Urothelium cell line (cell line): ENCODE measurements around the gene KLHL30.

Experiments
- DNase-seq: peaks from one replicate; pipeline ENCODE4 v3.0.0; 2011; ENCODE audit warnings: low spot score, mixed read lengths
- FAIRE-seq: peaks from 2 replicates; lab custom pipeline; 2011; peaks lifted over from hg19 to GRCh38; lab: Jason Lieb, UNC

The KLHL30 gene

DNA sequence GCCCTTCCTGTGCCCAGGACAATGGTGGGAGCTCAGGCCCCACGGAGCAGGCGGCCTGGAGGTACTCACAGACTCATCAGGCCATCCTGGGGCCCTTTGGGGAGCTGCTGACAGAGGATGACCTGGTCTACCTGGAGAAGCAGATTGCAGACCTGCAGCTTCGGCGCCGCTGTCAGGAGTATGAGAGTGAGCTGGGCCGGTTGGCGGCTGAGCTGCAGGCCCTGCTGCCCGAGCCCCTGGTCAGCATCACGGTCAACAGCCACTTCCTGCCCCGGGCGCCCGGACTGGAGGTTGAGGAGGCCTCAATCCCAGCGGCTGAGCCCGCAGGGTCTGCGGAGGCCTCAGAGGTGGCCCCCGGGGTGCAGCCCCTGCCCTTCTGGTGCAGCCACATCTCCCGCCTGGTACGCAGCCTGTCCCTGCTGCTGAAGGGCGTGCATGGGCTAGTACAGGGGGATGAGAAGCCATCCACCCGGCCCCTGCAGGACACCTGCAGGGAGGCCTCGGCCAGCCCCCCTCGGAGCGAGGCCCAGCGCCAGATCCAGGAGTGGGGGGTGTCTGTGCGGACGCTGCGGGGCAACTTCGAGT is 8.3 kb upstream of the KLHL30 start:
- FAIRE-seq (no peak), DNase-seq (no peak)

DNA sequence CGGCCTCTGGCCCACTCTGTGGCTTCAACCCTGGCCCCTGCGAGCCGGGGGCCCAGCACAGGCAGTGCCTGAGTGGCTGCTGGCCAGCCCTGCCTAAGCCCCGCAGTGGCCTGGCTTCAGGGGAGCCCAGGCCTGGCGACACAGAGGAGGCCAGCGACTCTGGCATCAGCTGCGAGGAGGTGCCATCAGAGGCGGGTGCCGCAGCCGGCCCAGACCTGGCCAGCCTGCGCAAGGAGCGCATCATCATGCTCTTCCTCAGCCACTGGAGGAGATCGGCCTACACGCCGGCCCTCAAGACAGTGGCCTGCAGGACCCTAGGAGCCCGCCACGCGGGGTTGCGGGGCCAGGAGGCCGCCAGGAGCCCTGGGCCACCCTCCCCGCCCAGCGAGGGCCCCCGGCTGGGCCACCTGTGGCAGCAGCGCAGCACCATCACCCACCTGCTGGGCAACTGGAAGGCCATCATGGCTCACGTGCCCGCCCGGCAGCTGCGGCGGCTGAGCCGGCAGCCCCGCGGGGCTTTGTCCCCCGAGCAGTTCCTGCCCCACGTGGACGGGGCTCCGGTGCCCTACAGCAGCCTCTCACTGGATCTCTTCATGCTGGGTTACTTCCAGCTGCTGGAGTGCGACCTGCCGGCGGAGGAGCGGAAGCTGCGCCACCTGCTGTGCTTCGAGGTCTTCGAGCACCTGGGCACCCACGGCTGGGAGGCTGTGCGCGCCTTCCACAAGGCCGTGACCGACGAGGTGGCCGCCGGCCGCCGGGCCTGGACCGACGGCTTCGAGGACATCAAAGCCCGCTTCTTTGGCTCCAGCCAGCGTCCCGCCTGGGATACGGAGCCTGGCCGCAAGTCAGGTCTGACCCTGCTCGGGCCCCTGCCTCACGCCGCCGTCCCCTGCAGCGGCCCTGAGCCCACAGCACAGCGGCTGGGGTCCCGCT is 7.5 kb upstream of the KLHL30 start:
- DNase-seq (no peak), FAIRE-seq (no peak)

DNA sequence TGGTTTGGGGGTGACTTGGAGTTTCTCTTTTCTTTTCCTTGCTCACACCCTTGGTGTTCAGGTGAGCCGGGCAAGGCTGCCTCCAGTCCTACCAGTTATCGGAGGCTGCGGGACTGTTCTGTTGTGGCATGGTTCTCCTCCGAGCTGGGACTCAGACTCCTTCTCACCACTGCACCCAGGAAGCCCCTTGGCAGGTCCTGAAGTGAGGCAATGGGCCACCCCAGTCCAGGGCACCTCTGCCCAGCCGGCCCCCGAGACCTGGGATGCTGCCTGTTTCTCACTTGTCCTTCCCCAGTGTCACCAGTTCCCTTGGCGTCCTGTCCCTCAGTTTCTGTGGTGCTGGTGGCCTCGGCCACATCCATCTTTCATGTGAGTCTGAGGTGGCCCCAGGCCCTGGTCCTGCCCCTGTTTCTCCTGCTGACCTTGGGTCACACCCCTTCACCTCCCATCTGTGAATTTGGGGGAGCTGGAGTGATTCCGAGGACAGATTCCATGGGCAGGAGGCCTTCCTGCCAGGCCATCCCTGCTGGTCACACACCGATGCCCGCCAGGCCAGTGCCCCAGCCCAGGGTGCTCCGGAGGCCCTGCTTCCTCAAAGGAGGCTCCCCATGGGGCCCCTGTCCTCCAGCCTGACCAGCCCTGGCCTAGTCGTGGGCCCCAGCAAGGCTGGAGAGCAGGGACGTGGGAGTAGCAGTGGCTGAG is 6.6 kb upstream of the KLHL30 start:
- DNase-seq (no peak), FAIRE-seq (no peak)

DNA sequence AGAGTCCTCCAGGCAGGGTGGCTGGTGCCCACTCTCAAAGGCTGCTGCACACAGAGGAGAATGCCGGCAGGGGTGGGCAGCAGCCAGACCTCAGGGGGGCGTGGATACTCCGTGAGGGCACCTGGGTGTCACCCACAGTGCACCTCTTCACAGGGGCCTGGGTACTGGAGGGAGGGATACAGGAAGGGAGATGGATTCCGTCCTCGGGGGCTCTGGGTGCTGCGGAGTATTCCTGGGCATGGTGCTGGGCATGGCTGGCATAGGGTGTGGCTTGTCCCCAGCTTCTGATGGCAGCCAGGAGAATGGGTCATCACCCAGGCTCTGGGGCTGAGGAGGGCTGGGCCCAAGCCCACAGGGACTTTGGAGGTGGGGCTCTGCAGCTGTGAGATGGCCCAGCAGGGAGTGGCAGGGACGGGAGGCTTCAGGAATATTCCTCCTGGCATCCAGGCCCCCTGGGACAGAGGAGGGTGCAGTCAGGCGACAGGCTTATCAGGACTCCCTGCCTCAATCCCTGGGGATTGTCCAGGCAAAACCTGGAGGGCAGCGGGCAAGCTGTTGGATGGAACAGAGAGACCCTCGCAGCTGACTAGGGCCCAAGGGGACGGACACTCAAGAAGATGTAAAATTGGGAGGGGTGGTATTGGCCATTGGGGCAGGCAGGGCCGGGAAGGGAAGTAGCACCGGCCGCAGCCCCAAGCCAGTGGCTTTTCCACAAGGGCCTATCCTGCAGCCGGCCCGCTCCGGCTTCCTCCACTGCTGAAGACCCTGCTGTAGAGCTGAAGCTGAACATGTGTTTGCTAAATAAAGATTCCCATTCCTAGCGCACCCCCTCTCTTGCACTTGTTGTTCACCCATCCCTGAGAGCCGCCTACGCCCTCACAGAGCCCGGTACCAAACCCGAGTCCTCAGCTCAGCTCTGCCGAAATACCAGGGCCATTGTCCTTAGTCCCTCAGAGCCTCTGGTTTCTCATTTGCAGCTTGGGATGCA is 5.7 kb upstream of the KLHL30 start:
- no peak for FAIRE-seq
- no peak for DNase-seq

DNA sequence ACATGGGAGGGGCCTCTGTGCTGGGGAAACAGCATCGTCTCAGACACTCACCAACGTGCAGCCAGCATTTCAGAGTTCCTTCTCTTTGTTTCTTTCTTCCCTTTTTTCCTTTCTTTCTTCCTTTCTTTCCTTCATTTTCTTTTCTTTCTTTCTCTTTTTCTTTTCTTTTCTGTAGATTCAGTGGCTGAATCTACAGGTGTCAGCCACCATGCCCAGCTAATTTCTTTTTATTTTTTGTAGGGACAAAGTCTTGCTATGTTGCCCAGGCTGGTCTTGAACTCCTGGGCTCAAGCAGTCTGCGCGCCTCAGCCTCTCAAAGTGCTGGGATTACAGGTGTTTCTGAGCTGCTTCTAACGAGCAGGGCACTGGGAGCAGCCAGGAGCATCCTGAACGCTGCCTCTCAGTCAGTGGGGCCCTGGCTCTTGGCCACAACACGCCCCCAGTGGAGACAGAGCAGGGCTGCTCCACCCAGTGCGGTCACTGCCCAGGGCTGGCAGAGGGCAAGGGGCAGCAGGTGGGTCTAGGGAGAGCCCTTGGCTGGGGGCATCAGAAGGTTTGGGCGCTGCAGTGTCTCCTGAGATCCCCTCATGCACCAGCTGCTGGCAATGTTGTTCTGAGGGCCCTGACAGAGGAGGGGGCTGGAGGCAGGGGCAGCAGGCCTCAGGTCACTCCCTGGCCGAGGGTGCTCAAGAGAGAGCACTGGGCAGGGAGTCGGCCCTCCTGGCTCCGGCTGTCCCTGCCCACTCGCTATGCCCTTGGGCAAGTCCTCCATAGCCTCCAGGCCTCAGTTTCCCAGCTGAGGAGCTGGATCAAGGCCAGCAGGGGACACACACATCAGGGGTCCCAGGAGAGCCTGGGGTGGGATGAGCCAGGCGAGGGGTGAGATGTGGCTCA is 4.7 kb upstream of the KLHL30 start:
- DNase-seq: no peak
- no peak for FAIRE-seq

DNA sequence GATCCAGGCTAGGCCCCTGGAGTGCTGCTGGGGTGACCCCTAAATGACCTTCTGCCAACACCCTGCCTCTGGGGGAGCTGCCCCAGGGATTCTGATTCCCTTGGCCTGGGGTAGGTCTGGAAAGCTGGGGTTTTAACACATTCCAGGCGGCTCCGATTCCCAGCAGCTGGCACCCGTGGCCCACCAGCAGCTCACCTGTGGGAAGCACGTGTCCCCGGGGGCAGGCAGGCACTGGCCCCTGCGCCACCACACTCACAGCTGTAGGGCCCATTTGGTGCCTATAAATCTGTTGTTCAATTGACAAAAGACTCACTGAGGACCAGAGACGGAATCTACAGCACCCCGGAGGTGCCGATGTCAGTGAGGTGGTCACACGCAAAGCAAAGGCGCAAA is 4.1 kb upstream of the KLHL30 start:
- FAIRE-seq: no peak
- DNase-seq: no peak

DNA sequence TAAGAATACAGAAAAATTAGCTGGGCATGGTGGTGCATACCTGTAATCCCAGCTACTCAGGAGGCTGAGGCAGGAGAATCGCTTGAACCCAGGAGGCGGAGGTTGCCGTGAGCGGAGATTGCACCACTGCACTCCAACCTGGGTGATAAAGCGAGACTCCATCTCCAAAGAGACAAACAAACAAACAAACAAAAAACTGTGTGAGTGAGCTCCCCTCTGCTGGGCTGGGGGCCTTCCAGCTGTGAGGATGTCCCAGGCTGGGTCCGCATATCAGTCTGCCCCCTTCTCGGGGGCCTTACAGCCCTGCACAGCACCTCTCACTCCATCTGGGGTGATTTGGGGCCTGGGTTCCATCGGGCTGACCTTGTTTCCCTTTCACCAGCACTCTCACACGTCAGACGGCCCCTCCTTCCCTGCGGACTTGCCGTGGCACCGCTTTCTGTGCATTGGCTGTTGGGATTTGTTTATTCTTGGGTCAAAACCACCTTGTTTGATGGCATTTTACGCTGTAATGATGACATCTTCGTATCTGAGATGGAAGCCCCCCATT is 2.8 kb upstream of the KLHL30 start:
- no peak for FAIRE-seq

DNA sequence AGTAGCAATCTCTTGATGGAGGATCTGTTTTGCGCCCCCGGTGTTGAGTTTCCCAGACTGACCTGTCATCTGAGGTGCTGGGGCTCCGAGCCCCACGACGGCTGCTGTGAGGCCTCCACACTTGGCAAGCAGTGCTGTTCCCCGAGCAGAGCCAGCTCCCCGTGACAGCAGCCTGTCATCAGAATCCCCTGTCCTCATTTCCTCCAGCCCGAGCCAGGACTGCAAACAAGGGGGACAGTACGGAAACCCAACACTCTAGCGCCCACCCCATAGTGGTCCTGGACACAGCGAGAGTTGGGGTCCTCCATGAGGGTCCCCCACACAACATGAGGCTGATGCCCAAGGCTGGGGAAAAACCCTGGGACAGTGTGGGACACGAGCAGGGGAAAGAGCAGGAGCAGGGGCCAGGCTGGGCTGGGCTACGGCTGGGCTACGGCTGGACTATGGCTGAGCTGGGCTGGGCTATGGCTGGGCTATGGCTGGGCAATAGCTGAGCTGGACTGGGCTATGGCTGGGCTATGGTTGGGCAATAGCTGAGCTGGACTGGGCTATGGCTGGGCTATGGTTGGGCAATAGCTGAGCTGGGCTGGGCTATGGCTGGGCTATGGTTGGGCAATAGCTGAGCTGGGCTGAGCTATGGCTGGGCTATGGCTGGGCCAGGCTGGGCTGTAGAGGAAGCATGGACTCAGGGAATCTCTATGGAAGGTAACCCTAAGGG is 1.5 kb upstream of the KLHL30 start:
- FAIRE-seq (no peak), DNase-seq (no peak)

More for the DNA sequence above, 2.8 kb upstream of the KLHL30 start:
- DNase-seq: no peak

DNA sequence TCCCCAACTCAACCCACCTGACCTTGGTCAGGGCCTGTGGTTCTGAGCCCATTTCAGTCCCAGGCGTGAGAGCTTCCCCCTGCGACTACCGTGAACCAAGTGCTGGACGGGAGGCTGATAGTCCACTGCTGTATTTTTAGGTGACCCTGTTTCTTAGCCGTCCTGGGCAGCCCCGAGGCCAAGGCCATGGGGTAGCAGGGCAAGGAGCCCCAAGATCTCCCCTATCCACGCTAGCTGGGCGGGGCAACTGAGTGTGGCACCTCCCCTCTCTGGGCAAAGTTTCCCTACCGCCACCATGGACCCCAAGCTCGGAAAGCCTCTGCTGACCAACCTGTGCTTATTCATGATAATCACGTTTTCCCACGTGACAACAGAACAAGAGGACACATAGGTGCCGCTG is 583 bp upstream of the KLHL30 start:
- FAIRE-seq (no peak), DNase-seq (no peak)

DNA sequence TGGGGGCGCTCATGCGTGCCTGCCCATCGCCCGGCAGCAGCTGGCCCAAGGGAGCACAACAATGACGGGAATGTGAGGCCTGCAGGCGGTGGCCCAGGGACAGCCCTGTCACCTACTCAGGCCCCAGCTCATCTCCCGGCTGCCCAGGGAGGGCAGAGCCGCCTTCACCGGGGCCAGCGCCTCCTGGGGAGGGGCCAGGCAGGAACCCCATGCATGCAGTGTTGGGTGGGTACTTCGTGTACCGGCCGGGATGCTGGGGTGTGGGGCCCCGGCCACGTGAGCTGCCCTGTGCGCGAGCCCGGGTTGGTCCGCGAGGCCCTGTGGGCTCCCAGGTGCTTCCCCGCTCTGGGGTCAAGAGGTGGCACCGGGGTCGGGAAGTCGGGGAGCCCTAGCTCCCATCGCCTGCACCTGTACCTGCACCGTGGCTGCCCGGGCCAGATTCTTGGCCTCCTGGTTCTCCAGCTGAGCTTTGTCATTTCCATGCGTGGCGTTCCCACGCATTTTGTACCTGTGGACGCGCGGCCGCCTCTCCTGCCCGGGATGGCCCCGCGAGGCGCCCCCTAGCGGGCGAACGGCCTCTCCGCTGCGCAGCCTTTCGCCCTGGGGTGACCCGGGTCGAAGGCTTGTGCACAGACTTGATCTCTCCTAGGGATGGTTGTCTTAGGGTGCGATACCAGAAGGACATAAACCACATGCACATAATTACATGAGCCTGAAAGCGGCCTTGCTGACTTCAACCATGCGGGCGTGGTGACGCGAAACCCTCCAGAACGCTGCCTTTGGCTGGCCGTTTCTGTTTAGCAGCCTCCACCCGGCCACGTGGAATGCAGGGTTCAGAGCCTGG is 950 bp downstream of the KLHL30 start:
- no peak for FAIRE-seq
- no peak for DNase-seq

DNA sequence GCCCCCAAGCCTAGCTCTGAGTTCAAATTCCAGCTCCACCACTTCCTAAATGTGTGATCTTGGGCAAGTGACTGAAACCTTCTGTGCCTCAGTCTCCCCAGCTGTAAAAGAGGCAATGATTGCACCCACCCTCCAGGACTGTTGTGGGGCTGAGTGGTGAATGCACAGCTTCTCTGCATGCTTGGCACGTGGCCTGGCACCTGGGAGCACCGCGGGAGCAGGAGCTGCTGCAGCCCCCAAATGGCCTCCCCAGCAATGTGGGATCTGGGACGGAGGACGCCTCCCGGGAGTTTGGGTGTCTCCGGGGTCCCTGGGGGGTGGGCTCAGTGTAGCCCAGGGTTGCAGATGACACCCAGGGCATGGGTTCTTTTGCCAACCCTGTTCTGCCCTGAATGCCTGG is 1.6 kb downstream of the KLHL30 start:
- DNase-seq (no peak), FAIRE-seq (no peak)

DNA sequence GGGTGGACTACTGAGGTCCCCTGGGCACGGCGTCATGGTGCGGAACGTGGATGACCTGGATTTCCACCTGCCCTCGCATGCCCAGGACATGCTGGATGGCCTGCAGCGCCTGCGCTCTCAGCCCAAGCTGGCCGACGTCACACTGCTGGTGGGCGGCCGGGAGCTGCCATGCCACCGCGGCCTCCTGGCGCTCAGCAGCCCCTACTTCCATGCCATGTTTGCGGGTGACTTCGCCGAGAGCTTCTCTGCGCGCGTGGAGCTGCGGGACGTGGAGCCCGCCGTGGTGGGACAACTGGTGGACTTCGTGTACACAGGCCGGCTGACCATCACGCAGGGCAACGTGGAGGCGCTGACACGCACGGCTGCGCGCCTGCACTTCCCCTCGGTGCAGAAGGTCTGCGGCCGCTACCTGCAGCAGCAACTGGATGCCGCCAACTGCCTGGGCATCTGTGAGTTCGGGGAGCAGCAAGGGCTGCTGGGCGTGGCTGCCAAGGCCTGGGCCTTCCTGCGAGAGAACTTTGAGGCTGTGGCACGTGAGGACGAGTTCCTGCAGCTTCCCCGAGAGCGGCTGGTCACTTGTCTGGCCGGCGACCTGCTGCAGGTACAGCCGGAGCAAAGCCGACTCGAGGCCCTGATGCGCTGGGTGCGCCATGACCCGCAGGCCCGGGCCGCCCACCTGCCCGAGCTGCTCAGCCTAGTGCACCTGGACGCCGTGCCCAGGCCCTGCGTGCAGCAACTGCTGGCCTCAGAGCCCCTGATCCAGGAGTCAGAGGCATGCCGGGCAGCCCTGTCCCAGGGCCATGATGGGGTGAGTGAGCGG is 2.5 kb downstream of the KLHL30 start:
- FAIRE-seq (no peak), DNase-seq (no peak)

DNA sequence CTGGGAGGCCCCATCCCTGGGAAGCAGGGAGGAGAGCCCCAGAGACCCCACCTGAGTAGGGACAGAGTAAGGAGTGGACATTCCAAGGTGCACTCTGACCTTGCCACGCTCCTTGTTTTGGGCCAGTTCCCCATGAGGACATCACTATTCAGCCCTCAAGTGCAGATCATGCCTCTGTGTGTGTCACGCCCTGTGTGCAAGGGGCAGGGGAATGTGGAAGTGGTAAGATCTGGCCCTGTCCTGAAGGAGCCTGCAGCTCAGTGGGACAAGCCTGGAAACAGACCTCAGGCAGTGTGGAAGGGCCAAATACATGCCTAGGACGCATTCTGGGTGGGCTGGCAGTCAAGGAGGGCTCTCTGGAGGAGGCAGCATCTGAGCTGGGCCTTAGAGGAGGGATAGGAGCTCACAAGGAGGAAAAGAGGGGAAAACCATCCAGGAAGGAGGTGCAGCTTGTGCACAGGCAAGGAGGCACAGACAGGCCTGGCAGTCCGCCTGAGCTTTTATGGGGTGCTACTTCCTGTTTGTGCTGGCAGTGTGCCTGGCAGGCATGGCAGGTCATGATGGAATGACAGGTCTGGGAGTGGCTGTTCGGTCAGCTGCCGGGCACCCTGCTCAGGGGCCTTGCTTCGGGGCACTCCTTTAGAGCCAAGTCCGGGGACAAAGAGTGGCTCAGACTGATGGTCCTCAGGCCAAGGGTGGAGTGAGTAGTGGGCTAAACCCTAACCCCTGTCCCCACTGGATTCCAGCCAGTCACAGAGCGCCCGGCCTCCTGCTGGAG is 3.3 kb downstream of the KLHL30 start:
- peak; percentile 73 for FAIRE-seq
- peak; percentile 56 for DNase-seq

DNA sequence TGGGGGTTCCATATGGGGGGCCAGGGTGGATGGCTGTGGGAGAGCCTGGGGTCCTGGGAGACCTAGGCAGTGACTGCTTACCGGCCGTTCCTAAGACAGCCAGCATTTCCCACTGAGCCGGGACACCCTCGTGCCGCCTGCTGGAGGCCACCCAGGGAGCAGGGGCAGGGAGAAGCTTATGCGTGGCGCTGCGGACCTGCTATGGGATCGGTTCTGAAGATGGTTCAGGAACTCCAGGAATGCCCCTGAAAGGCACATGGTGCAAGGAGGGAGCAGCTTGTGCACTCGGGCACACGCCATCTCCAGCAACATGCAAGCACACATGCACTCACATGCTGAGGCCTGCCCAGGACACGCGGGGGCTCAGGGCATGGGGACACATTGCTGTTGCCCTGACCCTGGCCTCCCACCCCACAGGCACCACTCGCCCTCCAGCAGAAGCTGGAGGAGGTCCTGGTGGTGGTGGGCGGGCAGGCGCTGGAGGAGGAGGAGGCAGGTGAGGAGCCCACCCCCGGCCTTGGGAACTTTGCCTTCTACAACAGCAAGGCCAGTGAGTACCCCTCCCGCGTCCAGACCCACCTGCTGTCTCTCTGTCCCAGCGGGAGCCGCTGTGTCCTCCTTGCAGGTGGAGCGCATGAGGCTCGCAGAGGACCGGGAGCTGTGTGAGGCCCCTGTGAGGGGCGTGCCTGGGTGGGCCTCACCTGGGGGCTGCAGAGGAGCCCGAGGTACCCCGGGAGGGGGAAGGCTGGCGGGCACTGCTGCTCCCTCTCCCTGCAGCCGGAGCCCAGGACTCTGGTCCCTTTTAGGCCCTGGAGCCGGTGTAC is 4.1 kb downstream of the KLHL30 start:
- no peak for DNase-seq
- no peak for FAIRE-seq

DNA sequence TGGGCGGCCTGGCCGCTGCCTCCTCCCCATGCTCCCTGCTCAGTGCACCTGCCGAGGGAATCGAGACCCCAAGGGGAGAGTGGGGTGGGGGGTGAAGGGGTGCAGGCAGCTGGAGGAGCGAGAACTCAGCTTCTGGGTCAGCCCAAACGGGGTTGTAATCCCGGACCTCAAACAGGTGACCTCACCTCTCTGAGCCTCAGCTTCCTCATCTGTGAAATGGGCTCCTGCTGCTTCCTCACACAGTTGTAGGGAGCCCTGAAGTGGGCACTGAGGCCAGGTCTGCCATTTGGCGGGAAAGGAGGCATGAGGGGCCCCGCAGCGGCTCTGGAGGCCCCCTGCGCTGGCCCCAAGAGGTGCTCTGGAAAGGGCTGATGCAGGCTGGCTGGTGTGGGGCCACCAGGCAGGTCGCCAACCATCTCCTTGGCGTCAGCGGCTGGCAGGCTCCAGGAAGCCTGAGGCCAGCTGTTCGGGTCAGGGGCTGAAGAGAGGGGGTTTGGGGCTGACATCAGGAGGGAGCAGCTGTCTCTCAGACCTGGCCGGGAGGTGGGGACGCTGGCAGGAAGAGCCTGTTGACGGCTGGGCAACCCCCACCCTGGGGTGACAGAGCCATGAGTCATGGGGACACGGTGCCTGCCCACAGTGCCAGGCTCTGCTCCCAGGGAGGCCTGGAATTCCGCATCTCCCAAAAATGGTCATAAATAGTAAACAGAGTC is 4.9 kb downstream of the KLHL30 start:
- no peak for FAIRE-seq
- peak; percentile 86 for DNase-seq
